Transverse colon (tissue), 3 donors: Measurements from ENCODE around the gene RFLNA.

Experiments
- EP300 ChIP-seq: sonication (generic); formaldehyde crosslinking; IDR thresholded peaks from one replicate; pipeline ENCODE4 v1.6.1; 2017; ENCODE audit warnings: antibody characterized with exemption, low read depth
- POLR2A ChIP-seq: fragments of 450-650 bp; IDR thresholded peaks from one replicate; pipeline ENCODE4 v1.6.1; 2016; ENCODE audit warnings: antibody characterized with exemption, mild to moderate bottlenecking, moderate library complexity
- TF ChIP-seq, protein P1 (sequence below), 5 experiments: fragments of 200-600 bp in 3 of 5; fragments of 450-650 bp in 2 of 5; sonication (generic) in 3 of 5; IDR thresholded peaks; 1 replicate in 2 of 5; 2 replicates in 3 of 5; pipeline ENCODE4 v1.5.1; 2016 to 2017; ENCODE audit warnings: antibody characterized with exemption in 5 of 5, inconsistent platforms in 3 of 5, mild to moderate bottlenecking in 2 of 5, moderate library complexity in 1 of 5

DNA sequence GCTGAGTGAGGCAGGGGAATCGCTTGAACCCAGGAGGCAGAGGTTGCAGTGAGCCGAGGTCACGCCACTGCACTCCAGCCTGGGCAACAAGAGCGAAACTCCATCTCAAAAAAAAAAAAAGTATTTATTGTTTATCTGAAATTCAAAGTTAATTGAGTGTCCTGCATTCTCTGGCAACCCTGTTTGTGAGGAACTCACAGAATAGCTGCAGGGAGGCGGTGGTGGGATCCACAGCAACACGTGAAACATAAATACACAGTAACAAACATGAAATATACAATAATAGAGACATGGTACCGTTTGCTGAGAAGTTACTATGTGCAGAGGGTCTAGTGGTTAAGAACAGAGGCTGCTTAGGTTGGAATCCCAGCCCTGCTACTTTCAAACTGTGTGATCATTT, 43.7 kb upstream of the RFLNA start:
- TF ChIP-seq, protein P1, sequence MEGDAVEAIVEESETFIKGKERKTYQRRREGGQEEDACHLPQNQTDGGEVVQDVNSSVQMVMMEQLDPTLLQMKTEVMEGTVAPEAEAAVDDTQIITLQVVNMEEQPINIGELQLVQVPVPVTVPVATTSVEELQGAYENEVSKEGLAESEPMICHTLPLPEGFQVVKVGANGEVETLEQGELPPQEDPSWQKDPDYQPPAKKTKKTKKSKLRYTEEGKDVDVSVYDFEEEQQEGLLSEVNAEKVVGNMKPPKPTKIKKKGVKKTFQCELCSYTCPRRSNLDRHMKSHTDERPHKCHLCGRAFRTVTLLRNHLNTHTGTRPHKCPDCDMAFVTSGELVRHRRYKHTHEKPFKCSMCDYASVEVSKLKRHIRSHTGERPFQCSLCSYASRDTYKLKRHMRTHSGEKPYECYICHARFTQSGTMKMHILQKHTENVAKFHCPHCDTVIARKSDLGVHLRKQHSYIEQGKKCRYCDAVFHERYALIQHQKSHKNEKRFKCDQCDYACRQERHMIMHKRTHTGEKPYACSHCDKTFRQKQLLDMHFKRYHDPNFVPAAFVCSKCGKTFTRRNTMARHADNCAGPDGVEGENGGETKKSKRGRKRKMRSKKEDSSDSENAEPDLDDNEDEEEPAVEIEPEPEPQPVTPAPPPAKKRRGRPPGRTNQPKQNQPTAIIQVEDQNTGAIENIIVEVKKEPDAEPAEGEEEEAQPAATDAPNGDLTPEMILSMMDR (IDR thresholded peaks at IDR 0.05): no peak
- TF ChIP-seq POLR2A (no peak), EP300 (no peak)
